ENCODE data around the gene B3GAT3.
"Not testable (repeated sequence)": the region's sequence is repeated elsewhere in the genome, so short reads cannot be mapped to it uniquely, and the experiment has no call there.

Gene B3GAT3

GRCh38 chr11:62645946-62646824 is 24.4 kb upstream of the B3GAT3 start, which contains the start of gene GANAB:
GANAB (minus strand) TSS chr11:62646613; CDS start chr11:62646599, 14 bp downstream.
- peak; percentile 97 for DNase-seq (ENCODE audit: low read depth)

DNA sequence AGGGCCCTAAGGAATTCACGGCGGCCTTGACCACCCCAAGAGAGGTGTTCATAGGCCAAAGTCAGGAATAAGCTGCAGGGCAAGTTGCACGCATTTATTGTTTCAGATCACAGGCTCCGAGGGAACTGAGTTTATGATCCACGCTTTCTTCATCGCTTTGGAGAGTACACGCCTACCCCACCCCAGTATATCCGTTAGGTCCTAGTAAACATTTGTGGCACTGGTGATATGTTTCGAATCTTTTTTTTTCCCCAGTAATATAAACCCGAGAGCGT is 23.8 kb upstream of the B3GAT3 start:
- no peak for DNase-seq (ENCODE audit: low read depth)

DNA sequence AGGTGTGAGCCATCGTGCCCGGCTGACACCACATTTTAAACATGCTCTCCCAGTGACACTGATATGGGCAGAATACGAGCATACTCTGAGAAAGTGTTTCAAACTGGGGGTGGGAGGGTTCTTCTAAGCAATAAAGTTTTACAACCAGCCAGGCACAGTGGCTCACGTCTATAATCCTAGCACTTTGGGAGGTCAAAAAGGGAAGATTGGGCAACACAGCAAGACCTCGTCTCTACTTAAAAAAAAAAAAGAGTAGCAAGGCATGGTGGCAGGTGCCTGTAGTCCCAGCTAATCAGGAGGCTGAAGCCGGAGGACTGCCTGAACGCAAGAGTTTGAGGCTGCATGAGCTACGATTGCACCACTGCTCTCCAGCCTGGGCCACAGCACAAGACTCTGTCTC is 22.4 kb upstream of the B3GAT3 start:
- DNase-seq (ENCODE audit: low read depth): no peak

GRCh38 chr11:62632492-62632891 is 10.7 kb upstream of the B3GAT3 start:
- DNase-seq (ENCODE audit: low read depth): no peak

- no peak for DNase-seq (ENCODE audit: low read depth)
These were observed 5.9 kb upstream of the B3GAT3 start for GRCh38 chr11:62627713-62628112.

- no peak for DNase-seq (ENCODE audit: low read depth)
These were observed 797 bp upstream of the B3GAT3 start for GRCh38 chr11:62622476-62623089.

DNA sequence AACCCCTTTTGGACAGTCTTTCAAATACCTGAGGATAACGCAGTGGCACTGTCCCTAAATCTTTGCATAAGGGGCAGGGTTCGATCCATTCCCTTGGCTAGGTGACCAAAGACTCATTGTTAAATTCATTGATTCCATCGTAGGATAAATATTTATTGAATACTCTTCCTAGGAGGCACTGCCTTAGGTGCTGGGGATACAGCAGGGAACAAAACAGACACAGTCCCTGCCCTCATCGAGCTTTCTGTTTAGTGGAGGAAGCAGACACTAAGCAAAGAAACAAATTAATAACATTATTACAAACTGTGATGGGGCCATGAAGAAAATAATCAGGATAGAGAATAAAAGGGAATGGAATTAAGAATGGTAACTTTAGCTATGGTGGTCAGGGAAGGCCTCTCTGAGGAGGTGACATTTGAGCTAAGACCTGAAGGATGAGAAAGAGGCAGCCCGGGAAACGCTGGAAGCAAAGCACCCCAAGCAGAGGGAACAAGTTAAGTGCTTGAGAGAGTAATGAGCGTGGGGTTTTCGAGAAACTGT is 689 bp downstream of the B3GAT3 start:
- no peak for DNase-seq (ENCODE audit: low read depth)

- not testable (repeated sequence) for DNase-seq (ENCODE audit: low read depth)
These were observed 4.8 kb downstream of the B3GAT3 start for GRCh38 chr11:62616957-62617356.

DNA sequence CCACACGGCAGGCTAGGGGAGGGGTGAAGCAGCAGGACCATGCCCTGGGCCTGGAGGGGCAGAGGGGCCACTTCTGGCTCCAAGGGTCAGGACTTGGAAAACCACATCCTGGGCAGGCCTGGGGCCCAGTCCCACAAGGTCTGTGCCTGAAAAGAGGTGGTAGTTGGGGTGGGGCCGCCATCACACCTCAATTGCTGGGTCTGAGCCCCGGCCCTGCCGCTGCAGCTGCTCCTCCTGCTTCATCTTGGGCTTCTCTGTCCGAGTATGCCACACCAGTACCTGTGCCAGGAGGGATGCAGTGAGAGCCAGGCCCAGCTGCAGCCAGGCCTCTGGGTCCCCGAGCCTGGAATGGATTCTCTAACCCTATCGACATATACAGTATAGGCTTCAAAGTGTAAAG is 6.3 kb downstream of the B3GAT3 start:
- no peak for DNase-seq (ENCODE audit: low read depth)

- no peak for DNase-seq (ENCODE audit: low read depth)
These were observed 7.5 kb downstream of the B3GAT3 start for GRCh38 chr11:62614275-62614674.

DNA sequence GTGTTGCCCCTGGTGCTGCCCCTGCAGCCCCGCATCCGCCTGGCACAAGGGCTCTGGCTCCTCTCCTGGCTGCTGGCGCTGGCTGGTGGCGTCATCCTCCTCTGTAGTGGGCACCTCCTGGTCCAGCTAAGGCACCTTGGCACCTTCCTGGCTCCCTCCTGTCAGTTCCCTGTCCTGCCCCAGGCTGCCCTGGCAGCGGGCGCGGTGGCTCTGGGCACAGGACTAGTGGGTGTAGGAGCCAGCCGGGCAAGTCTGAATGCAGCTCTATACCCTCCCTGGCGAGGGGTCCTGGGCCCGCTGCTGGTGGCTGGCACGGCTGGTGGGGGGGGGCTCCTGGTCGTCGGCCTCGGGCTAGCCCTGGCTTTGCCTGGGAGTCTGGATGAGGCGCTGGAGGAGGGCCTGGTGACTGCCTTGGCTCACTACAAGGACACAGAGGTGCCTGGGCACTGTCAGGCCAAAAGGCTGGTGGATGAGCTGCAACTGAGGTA is 8.5 kb downstream of the B3GAT3 start:
- DNase-seq (ENCODE audit: low read depth): no peak

GRCh38 chr11:62612366-62613290 is 9.2 kb downstream of the B3GAT3 start, which contains the start of the genes EML3 and ROM1:
EML3 (minus strand) TSS chr11:62612775; CDS start chr11:62612457, 318 bp downstream.
ROM1 (plus strand) TSS chr11:62613257; CDS start chr11:62613282, 25 bp downstream.
- peak; percentile 97 for DNase-seq (ENCODE audit: low read depth)

- DNase-seq (ENCODE audit: low read depth): peak; percentile 75
These were observed 10.0 kb downstream of the B3GAT3 start for GRCh38 chr11:62611705-62612365.

DNA sequence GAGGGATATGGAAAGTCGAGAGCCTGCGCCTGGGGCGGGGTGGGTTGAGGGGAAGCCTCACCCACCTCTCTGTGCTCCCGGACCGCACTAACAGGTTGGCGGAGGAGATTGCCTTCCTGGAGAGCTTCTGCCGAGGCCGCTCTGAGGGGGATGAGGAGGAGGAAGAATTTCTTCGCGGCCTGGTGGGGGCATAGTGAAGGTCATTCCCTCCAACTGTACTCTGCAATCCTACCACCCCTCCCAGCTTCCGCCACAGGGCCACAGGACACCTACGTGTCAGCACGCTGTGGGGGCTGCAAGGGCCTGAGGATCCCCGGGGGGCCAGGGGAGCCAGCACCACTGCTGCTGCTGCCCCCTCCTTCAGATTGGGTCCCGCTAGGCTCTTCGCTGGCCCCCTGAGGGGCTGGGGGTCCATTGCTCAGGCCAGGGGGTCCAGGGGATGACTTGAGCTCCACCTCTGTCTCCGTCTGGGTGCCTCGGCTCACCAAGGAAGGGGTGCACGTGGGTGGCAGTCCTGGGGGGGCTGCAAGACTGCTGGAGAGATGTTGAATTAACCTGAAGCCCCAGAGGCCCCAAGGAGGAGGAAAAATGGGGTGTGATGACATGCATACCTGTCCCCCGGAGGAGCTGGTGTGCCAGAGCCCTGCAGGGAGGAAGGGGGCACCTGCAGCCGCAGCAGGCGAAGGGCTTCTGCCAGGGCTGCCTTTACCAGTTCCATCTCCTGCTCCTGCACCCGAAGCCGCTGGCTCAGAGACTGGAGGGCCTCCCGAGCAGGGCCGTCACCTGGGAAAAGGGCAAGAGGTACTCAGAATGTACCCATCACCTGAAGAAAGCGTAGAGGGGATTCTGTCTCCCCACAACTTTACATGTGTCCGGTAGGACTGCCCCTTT is 10.7 kb downstream of the B3GAT3 start:
- DNase-seq (ENCODE audit: low read depth): no peak

DNA sequence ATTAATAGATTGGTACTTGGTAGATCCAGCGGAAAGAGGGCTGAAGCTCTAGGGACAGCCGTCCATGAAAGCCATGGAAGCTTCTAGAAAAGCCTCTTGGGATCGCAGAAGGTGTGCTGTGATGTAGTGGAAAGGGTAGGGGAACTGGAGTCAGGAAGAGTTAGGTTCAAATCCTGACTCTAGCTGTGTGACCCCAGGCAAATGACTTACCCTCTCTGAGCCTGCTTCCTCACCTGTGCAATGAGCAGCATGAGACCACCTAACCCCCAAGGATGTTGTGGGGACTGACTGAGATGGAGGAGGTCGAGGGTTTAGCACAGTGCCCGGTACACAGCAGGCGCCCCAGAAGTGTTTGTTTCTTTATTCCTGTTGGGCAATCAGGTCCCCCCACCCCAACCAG is 11.4 kb downstream of the B3GAT3 start:
- no peak for DNase-seq (ENCODE audit: low read depth)

DNA sequence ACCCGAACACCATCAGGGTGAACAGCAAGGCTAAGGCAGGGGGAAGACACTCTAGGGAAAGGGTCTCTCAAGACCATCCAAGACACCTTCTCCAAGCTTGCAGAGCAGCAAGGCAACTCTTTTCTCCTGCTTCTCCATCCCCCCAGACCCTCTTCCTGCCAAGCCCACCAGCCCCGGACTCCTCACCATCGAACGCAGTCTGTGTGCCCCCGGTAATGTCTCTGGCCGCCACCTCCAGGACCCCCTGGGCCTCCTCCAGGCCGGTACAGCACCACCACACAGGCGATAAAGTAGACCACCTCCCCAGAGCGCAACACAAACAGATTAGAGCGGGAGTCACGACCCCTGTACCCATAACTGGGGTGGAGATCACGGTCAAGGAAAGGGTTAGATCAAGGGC is 13.0 kb downstream of the B3GAT3 start:
- DNase-seq (ENCODE audit: low read depth): no peak

DNA sequence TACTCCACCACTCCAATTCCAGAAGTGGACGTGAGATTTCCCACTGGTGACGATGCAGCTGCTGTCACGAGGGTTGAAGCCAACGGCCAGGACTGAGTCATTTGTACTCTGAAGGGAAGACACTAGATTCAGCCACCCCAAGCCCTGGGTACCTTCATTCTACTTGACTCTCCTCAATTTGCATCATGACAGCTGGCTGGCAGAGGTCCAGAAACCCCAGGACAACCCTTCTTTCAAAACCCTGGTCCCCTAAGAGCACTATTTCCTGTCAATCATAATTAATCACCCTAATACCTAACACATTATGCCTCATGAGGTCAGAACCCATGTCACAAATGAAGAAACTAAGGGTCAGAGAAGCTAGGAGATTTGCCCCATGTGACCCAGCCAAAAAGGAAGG is 14.1 kb downstream of the B3GAT3 start:
- DNase-seq (ENCODE audit: low read depth): no peak

DNA sequence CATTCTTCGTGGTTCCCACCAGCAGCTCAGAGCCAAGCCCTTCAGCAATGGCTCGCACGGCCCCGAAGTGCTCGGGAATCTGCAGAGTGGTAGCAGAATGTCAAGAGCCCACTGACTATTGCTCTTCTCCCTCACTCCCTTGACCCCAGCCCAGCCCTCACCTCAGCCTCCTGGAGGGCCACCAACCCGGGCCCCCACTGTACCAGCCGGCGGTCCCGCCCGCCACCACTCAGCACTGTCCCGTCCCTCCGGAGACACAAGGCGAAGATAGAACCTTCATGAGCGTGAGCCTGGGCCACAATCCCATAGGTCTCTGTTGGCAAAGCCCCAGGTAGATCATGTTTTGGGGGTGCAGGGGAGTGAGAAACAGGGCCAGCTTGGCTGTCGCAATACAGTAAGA is 15.9 kb downstream of the B3GAT3 start:
- no peak for DNase-seq (ENCODE audit: low read depth)

DNA sequence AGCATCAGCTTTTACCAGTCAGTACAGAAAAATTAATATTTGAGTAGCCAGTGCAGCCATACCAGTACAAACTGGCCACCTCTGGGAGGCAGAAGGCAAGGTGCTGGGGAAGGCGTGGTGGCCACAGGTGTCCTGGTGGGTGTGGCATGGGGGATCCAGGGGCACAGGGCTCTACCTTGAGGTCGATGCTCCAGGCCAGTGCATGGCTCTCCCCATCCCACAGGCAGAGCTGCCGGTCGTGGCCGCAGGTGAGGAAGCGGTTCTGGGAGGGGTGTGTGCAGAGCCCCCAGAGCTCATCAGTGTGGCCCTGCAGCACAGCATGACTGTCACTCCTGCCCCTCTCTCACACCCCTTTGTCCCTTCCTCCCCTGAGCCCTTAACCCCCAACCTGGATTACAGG is 16.3 kb downstream of the B3GAT3 start:
- DNase-seq (ENCODE audit: low read depth): no peak

DNA sequence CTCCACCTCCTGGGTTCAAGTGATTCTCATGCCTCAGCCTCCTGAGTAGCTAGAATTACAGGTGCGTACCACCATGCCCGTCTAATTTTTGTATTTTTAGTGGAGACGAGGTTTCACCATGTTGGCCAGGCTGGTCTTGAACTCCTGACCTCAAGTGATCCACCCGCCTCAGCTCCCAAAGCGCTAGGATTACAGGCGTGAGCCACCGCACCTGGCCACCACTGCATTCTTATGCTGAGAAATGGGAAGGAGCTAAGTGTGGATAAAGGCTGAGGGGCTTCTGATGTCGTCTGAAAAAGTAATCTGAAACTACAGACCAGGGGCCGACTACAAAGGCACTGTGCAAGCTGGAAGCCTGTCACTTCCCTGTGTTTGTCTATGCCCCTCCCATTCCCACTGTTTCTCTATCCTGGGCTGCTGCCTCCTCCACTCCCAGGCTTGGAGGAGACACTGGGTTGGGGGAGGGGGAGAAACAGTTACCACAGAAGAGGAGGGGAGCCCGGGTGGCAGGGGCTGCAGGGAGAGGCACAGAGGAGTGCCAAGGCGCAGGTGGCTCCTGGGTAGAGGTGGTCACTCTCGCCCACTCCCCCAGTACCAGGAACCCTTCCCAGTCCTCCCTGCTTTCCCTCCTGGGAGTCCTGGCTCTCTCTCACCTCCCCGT is 17.2 kb downstream of the B3GAT3 start:
- DNase-seq (ENCODE audit: low read depth): no peak
